Activated naive CD4-positive, alpha-beta T cell treated with anti-CD3 and anti-CD28 coated beads, Interleukin-2, amount 10 ng/mL, durations not matched to agents 7 days and 5 days (primary cell): ENCODE measurements around the gene PARD3.
"Not testable (repeated sequence)": the region's sequence is repeated elsewhere in the genome, so short reads cannot be mapped to it uniquely, and the experiment has no call there.

Source experiments
- CTCF ChIA-PET: fragments of 350-600 bp; sonication (Branson Sonifier 250); formaldehyde crosslinking; loops from one replicate; lab custom pipeline; 2021; ENCODE audit warnings: antibody characterized with exemption; lab: Charles Lee
- DNase-seq: peaks from one replicate; pipeline ENCODE4 v3.0.0-alpha.2; 2020
- H3K27ac Mint-ChIP-seq: one replicate; pipeline ENCODE4 v1.8.0; 2021; ENCODE audit warnings: mild to moderate bottlenecking, moderate library complexity, mixed read lengths
- H3K27me3 Mint-ChIP-seq: one replicate; pipeline ENCODE4 v1.8.0; 2021; ENCODE audit warnings: mild to moderate bottlenecking, mixed read lengths
- H3K36me3 Mint-ChIP-seq: one replicate; pipeline ENCODE4 v1.8.0; 2021; ENCODE audit warnings: mixed read lengths
- H3K4me1 Mint-ChIP-seq: one replicate; pipeline ENCODE4 v1.8.0; 2021; ENCODE audit warnings: mixed read lengths
- H3K4me3 Mint-ChIP-seq: one replicate; pipeline ENCODE4 v1.8.0; 2021; ENCODE audit warnings: mild to moderate bottlenecking, moderate library complexity, mixed read lengths
- H3K9me3 Mint-ChIP-seq: one replicate; pipeline ENCODE4 v1.8.0; 2021; ENCODE audit warnings: mixed read lengths

The PARD3 gene

GRCh38 chr10:34370126-34370525, 445.0 kb downstream of the PARD3 start:
- H3K4me1 Mint-ChIP-seq = peaks cover 13% of the 10 kb centered on the region
- H3K27me3 Mint-ChIP-seq = no peaks in the 10 kb centered on the region
- H3K36me3 Mint-ChIP-seq = no peaks in the 10 kb centered on the region
- H3K9me3 Mint-ChIP-seq = no peaks in the 10 kb centered on the region
- CTCF ChIA-PET = no interaction called here
- no peak overlapping the region for H3K4me3 Mint-ChIP-seq
- no peak overlapping the region for H3K27ac Mint-ChIP-seq
- DNase-seq = no peak

DNA sequence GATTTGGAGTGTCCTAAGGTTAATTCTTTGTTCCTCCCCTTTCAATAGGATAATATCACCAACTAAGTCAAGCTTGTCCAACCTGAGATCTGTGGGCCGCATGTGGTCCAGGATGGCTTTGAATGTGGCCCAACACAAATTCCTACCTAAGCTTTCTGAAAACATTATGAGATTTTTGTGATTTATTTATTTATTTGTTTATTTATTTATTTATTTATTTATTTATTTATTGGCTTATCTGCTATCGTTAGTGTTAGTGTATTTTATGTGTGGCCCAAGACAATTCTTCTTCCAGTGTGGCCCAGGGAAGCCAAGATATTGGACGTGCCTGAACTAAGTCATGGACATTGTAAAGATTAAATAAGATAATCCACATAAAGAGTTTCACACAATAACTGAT, 446.0 kb downstream of the PARD3 start:
- CTCF ChIA-PET = no interaction called here
- H3K9me3 Mint-ChIP-seq = no peaks in the 10 kb centered on the region
- no peak for DNase-seq
- no peaks in the 10 kb centered on the region for H3K36me3 Mint-ChIP-seq
- H3K27ac Mint-ChIP-seq = no peak overlapping the region
- no peaks in the 10 kb centered on the region for H3K27me3 Mint-ChIP-seq
- no peak overlapping the region for H3K4me3 Mint-ChIP-seq
- peaks cover 10% of the 10 kb centered on the region for H3K4me1 Mint-ChIP-seq

DNA sequence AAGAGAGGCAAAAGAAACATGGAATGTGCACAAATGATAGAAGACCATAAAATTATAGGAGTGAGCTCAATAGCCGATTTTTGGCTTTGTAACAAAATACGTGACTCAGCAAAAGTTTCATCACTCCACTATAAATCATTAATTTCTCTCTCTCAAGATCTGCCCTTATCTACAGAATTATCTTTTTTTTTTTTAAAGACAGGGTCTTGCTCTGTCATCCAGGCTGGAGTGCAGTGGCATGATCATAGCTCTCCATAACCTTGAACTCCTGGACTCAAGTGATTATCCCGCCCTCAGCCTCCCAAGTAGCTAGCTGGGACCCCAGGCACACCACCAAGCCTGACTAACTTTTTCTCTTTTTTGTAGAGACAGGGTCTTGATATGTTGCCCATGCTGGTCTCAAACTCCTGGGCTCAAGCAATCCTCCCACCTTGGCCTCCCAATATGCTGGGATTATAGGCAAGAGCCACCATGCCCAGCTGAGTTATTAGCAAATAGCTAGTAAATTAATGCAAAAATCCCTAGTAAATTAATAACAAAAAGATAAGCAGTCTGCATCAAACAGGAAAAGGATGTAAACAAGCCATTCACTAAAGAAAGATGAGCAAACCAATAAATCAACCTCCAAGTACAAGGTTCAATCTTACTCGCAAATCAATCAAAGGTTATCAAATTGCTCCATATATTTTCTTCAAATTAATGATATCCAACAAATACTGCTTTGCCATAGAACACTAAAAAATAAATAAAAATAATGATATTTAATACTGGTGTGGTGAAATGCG, 450.7 kb downstream of the PARD3 start:
- Mint-ChIP-seq H3K36me3 (no peaks in the 10 kb centered on the region), H3K4me1 (peaks cover 1% of the 10 kb centered on the region), H3K4me3 (no peak overlapping the region), H3K27ac (no peak overlapping the region), H3K9me3 (no peaks in the 10 kb centered on the region), H3K27me3 (no peaks in the 10 kb centered on the region)
- CTCF ChIA-PET = no interaction called here
- DNase-seq = no peak

DNA sequence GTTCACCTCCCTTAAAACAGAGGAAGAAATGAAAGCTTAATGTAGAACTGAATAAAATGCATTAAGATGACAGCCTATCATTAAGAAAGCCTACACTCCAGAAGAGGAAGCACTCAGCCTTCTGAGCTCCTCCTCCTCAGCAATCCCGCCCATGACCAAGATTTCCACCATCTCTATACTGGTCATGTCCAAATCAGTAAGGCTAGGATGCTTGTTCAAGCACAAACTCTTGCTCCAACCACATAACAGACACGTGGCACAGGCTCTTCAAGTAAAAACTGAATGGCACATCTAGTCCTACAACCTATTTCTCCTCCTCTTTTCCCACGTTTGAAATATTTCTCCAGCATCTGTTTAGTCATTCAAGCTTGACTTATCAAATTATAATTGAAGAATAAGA, 454.1 kb downstream of the PARD3 start:
- CTCF ChIA-PET = no interaction called here

DNA sequence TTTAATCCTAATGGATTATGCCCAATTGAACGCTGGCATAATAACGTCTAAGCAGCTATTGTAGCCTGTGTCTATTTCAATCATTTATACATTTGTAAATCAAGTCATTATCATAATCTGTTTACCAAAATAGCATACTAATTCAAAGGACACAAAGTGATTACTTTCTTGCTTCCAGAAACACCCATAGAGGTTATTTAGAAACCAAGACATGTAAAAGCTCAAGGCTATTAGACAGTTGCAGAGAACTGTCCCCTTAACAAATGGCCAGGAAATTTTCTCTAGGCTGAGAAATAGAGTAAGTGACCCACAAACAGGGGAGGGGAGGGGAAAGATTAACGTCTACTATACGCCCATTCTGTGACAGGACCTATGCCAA, 455.7 kb downstream of the PARD3 start:
- DNase-seq = no peak
- CTCF ChIA-PET = no interaction called here
- Mint-ChIP-seq H3K4me1 (no peaks in the 10 kb centered on the region), H3K27ac (no peak overlapping the region), H3K4me3 (no peak overlapping the region), H3K36me3 (no peaks in the 10 kb centered on the region), H3K9me3 (no peaks in the 10 kb centered on the region), H3K27me3 (no peaks in the 10 kb centered on the region)

More for the DNA sequence above, 454.1 kb downstream of the PARD3 start:
- no peak overlapping the region for H3K27ac Mint-ChIP-seq
- H3K4me1 Mint-ChIP-seq = no peaks in the 10 kb centered on the region
- H3K9me3 Mint-ChIP-seq = no peaks in the 10 kb centered on the region
- H3K4me3 Mint-ChIP-seq = no peak overlapping the region
- H3K27me3 Mint-ChIP-seq = no peaks in the 10 kb centered on the region
- no peaks in the 10 kb centered on the region for H3K36me3 Mint-ChIP-seq
- DNase-seq = no peak

DNA sequence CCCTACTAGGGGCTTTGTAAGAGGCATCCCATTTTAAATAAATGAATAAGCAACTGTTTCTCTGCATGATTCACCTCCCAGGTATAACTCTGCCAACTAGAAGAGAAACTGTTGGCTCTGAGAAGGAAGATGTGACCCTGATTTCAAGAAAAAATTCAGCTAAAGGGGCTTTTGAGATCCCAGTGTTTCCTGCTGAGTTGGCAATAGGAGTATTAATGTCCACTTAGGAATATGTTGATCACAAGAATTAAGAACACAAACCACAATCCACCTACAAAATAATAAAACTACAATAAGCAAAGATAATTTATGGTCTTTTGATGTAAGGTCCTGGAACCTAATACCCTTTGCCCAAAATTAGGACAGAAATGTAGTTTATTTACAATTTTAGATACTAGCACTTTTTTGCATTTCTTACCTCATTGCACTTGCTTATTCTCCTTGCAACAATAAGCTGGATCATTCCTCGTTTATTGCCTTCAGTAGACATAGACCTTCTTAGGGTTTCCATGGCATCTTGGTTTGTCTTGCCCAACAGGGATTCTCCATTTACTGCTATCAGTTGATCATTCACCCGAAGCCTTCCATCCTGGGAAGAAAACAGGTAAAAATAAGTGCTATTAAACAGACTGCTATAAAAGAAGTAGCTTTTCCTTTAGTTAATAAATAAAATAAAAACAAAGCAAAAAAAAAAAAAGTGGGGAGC, 456.2 kb downstream of the PARD3 start:
- H3K27ac Mint-ChIP-seq = no peak overlapping the region
- H3K4me1 Mint-ChIP-seq = no peaks in the 10 kb centered on the region
- no peaks in the 10 kb centered on the region for H3K27me3 Mint-ChIP-seq
- no peak overlapping the region for H3K4me3 Mint-ChIP-seq
- CTCF ChIA-PET = no interaction called here
- H3K9me3 Mint-ChIP-seq = no peaks in the 10 kb centered on the region
- H3K36me3 Mint-ChIP-seq = no peaks in the 10 kb centered on the region
- DNase-seq = no peak

GRCh38 chr10:34356463-34356862, 458.6 kb downstream of the PARD3 start:
- Mint-ChIP-seq H3K4me1 (no peaks in the 10 kb centered on the region), H3K9me3 (no peaks in the 10 kb centered on the region), H3K27ac (no peak overlapping the region), H3K27me3 (no peaks in the 10 kb centered on the region), H3K36me3 (no peaks in the 10 kb centered on the region), H3K4me3 (no peak overlapping the region)
- no peak for DNase-seq
- CTCF ChIA-PET = no interaction called here

- H3K9me3 Mint-ChIP-seq, H3K4me1 Mint-ChIP-seq, H3K27me3 Mint-ChIP-seq, H3K36me3 Mint-ChIP-seq, H3K27ac Mint-ChIP-seq, CTCF ChIA-PET, DNase-seq, H3K4me3 Mint-ChIP-seq: not testable (repeated sequence)
These were observed 461.6 kb downstream of the PARD3 start for GRCh38 chr10:34353530-34353929.

GRCh38 chr10:34352599-34353204, 462.4 kb downstream of the PARD3 start:
- H3K4me1 Mint-ChIP-seq, H3K27me3 Mint-ChIP-seq, H3K4me3 Mint-ChIP-seq, H3K36me3 Mint-ChIP-seq, CTCF ChIA-PET, H3K9me3 Mint-ChIP-seq, DNase-seq, H3K27ac Mint-ChIP-seq: not testable (repeated sequence)

DNA sequence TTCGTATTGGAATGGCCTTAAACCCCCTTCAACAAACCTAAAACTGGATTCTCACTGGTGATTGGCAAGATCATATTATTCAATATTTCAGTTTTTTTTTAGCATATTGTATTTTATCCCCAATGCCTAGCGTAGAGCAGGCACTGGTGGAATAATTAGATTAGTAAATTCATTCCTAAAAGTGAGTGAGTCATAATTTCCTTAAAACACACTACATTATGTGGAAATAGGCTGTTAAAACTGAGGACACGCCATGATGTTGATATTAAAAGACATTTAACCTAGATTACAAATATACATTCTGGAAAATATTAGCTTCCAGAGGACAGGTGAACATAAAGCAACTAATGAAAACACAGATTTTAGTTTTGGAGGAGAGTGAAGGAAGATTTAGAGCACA, 463.9 kb downstream of the PARD3 start:
- no peak for DNase-seq
- Mint-ChIP-seq H3K27me3 (no peaks in the 10 kb centered on the region), H3K9me3 (peaks cover 3% of the 10 kb centered on the region), H3K36me3 (no peaks in the 10 kb centered on the region), H3K27ac (no peak overlapping the region), H3K4me3 (no peak overlapping the region), H3K4me1 (no peaks in the 10 kb centered on the region)
- CTCF ChIA-PET = no interaction called here

- Mint-ChIP-seq H3K4me3 (no peak overlapping the region), H3K27me3 (no peaks in the 10 kb centered on the region), H3K27ac (no peak overlapping the region), H3K9me3 (peaks cover 3% of the 10 kb centered on the region), H3K4me1 (no peaks in the 10 kb centered on the region), H3K36me3 (no peaks in the 10 kb centered on the region)
- no peak for DNase-seq
- CTCF ChIA-PET = no interaction called here
These were observed 466.1 kb downstream of the PARD3 start for GRCh38 chr10:34348917-34349485.

- H3K36me3 Mint-ChIP-seq = no peaks in the 10 kb centered on the region
- H3K27ac Mint-ChIP-seq = no peak overlapping the region
- H3K4me3 Mint-ChIP-seq = no peak overlapping the region
- peaks cover 3% of the 10 kb centered on the region for H3K9me3 Mint-ChIP-seq
- CTCF ChIA-PET = no interaction called here
- no peaks in the 10 kb centered on the region for H3K4me1 Mint-ChIP-seq
- H3K27me3 Mint-ChIP-seq = no peaks in the 10 kb centered on the region
- no peak for DNase-seq
These were observed 467.1 kb downstream of the PARD3 start for GRCh38 chr10:34348021-34348420.

DNA sequence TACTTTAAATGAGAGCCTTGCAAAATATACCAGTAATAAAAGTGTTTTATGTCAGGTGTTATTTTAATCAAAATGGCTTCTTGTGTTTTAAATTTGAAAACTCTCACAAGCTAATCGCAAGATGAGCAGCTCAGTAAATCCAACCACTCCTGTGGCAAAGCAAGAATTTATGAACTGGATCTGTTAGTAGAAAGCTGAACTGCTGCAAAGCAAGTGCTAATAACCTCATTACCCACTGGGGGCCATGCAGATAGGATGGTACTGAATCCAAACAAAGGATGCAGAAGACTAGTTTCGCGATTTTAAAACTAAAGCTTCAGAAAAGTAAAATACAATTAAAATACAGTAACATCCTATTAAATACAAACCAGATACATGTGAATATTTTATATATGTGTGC, 468.0 kb downstream of the PARD3 start:
- H3K4me1 Mint-ChIP-seq = no peaks in the 10 kb centered on the region
- CTCF ChIA-PET = no interaction called here
- H3K9me3 Mint-ChIP-seq = peaks cover 3% of the 10 kb centered on the region
- no peaks in the 10 kb centered on the region for H3K36me3 Mint-ChIP-seq
- DNase-seq = no peak
- H3K27ac Mint-ChIP-seq = no peak overlapping the region
- H3K27me3 Mint-ChIP-seq = no peaks in the 10 kb centered on the region
- H3K4me3 Mint-ChIP-seq = no peak overlapping the region

DNA sequence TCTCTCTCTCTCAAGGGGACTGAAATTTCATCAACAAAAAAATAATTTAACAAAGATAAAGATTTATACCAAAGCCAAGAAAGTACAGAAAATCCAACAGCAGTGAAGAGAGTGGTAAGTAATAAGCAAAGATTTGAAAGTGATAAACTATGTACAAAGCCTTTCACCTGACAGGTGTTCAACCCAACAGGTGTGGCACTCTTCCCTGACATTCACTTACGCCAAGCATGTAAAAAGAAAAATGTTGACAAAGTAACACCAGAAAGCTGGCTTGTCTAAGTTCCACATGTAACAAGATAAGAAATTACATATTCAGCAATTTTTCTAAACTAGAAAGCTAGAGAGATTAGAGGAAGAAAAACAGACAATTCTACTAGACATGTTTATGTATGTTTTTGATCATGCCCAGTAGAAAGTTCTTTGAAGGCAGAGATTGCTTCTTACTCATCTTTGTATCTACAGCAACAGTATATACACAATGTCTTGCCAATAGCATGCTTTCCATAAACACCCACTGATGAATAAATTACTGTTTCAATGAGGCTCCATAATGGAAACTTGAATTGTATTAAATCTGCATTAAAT, 468.5 kb downstream of the PARD3 start:
- Mint-ChIP-seq H3K9me3 (peaks cover 3% of the 10 kb centered on the region), H3K4me3 (no peak overlapping the region), H3K36me3 (no peaks in the 10 kb centered on the region), H3K27ac (no peak overlapping the region), H3K27me3 (no peaks in the 10 kb centered on the region), H3K4me1 (no peaks in the 10 kb centered on the region)
- CTCF ChIA-PET = no interaction called here
- DNase-seq = no peak
